SK-N-SH treated with all-trans-retinoic acid at 6 μM for 48 hours (cell line): ENCODE data around the gene FREM2.

ENCODE experiments used
- BACH2 ChIP-seq: fragments of 250-450 bp; sonication (Bioruptor Pico); IDR thresholded peaks from 2 replicates; pipeline ENCODE4 v1.9.0; 2021; ENCODE audit warnings: mild to moderate bottlenecking, borderline replicate concordance
- CSDC2 ChIP-seq: fragments of 250-450 bp; sonication (Bioruptor Pico); IDR thresholded peaks from 2 replicates; pipeline ENCODE4 v1.5.0; 2020; ENCODE audit warnings: mild to moderate bottlenecking, moderate library complexity
- ISL1 ChIP-seq: fragments of 250-450 bp; sonication (Bioruptor Pico); IDR thresholded peaks from 2 replicates; pipeline ENCODE4 v2.1.2; 2022; ENCODE audit warnings: mild to moderate bottlenecking, moderate library complexity
- OSR1 ChIP-seq: fragments of 250-450 bp; sonication (Bioruptor Pico); IDR thresholded peaks from 2 replicates; pipeline ENCODE4 v1.8.0; 2022; ENCODE audit warnings: moderate library complexity, mild to moderate bottlenecking, inconsistent platforms
- RARB ChIP-seq: fragments of 250-450 bp; sonication (Bioruptor Pico); IDR thresholded peaks from 2 replicates; pipeline ENCODE4 v1.8.0; 2021; ENCODE audit warnings: mild to moderate bottlenecking, moderate library complexity
- ZFP3 ChIP-seq: fragments of 250-450 bp; sonication (Bioruptor Pico); IDR thresholded peaks from 2 replicates; pipeline ENCODE4 v1.5.0; 2020; ENCODE audit warnings: mild to moderate bottlenecking, moderate library complexity
- ZNF565 ChIP-seq: fragments of 450-650 bp; formaldehyde crosslinking; conservative IDR thresholded peaks from 2 replicates; pipeline ENCODE4 v1.5.0; 2020; ENCODE audit warnings: low read depth, mild to moderate bottlenecking, moderate library complexity
- ZNF70 ChIP-seq: fragments of 450-650 bp; formaldehyde crosslinking; IDR thresholded peaks from 2 replicates; pipeline ENCODE4 v1.5.0; 2020; ENCODE audit warnings: mild to moderate bottlenecking, moderate library complexity
- ZNF8 ChIP-seq: fragments of 450-650 bp; formaldehyde crosslinking; IDR thresholded peaks from 2 replicates; pipeline ENCODE4 v1.5.0; 2020; ENCODE audit warnings: mild to moderate bottlenecking, moderate library complexity
- TF ChIP-seq, protein P1 (sequence below): fragments of 250-450 bp; sonication (Bioruptor Pico); IDR thresholded peaks from 2 replicates; pipeline ENCODE4 v1.8.0; 2020; ENCODE audit warnings: mild to moderate bottlenecking, moderate library complexity, borderline replicate concordance
- TF ChIP-seq, protein P2 (sequence below): fragments of 250-450 bp; sonication (Bioruptor Pico); IDR thresholded peaks from 2 replicates; pipeline ENCODE4 v1.5.1; 2020; ENCODE audit warnings: low read depth, mild to moderate bottlenecking, moderate library complexity

DNA sequence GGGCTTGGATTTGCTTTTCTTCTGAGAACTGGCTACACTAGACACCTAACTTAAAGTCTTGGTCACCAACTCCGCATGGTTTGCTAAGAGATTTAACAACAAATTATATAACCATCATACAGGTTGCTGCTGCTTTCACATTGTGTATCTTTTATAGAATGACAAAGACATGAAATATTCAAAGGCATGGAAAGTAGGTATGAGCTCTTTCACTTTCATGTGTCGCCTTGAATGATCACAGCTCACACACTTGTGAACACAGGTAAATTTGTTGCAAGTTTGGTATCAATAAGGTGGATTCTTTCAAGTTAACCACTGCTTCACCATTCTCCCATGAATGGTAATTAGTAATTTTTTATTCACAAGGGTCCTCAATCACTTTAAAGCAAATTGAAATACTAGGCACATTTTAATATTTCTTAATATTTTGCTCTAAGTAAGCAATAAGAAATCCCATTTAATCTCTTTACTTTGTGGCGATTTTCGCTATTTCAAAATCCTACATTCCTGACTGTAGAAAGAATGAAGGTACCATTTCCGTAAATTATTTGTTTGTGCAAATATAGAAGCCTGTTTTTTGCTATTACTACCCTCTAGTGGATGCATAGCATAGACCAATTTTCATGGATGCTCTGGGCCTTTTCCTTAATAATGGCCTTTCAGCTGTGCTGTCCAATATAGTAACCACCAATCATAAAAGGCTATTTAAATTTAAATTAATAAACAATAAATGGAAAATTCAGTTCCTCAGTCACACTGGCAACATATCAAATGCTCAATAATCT is 45.5 kb upstream of the FREM2 start:
- TF ChIP-seq, protein P1, sequence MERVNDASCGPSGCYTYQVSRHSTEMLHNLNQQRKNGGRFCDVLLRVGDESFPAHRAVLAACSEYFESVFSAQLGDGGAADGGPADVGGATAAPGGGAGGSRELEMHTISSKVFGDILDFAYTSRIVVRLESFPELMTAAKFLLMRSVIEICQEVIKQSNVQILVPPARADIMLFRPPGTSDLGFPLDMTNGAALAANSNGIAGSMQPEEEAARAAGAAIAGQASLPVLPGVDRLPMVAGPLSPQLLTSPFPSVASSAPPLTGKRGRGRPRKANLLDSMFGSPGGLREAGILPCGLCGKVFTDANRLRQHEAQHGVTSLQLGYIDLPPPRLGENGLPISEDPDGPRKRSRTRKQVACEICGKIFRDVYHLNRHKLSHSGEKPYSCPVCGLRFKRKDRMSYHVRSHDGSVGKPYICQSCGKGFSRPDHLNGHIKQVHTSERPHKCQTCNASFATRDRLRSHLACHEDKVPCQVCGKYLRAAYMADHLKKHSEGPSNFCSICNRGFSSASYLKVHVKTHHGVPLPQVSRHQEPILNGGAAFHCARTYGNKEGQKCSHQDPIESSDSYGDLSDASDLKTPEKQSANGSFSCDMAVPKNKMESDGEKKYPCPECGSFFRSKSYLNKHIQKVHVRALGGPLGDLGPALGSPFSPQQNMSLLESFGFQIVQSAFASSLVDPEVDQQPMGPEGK, result no peak
- TF ChIP-seq ZNF565 (CRISPR knock-in tag) (no peak), ISL1 (CRISPR knock-in tag) (no peak), OSR1 (CRISPR knock-in tag) (no peak), ZNF70 (CRISPR knock-in tag) (no peak), CSDC2 (CRISPR knock-in tag) (no peak), RARB (CRISPR knock-in tag) (no peak), ZFP3 (CRISPR knock-in tag) (no peak), BACH2 (CRISPR knock-in tag) (no peak), ZNF8 (CRISPR knock-in tag) (no peak)
- TF ChIP-seq, protein P2, sequence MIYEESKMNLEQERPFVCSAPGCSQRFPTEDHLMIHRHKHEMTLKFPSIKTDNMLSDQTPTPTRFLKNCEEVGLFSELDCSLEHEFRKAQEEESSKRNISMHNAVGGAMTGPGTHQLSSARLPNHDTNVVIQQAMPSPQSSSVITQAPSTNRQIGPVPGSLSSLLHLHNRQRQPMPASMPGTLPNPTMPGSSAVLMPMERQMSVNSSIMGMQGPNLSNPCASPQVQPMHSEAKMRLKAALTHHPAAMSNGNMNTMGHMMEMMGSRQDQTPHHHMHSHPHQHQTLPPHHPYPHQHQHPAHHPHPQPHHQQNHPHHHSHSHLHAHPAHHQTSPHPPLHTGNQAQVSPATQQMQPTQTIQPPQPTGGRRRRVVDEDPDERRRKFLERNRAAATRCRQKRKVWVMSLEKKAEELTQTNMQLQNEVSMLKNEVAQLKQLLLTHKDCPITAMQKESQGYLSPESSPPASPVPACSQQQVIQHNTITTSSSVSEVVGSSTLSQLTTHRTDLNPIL, result no peak
